GM12874 (cell line): Measurements from ENCODE around the gene CMTM3.

ENCODE experiments used
- TF ChIP-seq, protein P1 (sequence below): IDR thresholded peaks from 2 replicates; pipeline ENCODE4 v1.5.1; 2011; ENCODE audit warnings: low read depth, mild to moderate bottlenecking, control low read depth, low read length, moderate library complexity; ENCODE audit not compliant: insufficient read depth

CMTM3 gene, protein sequence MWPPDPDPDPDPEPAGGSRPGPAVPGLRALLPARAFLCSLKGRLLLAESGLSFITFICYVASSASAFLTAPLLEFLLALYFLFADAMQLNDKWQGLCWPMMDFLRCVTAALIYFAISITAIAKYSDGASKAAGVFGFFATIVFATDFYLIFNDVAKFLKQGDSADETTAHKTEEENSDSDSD

DNA sequence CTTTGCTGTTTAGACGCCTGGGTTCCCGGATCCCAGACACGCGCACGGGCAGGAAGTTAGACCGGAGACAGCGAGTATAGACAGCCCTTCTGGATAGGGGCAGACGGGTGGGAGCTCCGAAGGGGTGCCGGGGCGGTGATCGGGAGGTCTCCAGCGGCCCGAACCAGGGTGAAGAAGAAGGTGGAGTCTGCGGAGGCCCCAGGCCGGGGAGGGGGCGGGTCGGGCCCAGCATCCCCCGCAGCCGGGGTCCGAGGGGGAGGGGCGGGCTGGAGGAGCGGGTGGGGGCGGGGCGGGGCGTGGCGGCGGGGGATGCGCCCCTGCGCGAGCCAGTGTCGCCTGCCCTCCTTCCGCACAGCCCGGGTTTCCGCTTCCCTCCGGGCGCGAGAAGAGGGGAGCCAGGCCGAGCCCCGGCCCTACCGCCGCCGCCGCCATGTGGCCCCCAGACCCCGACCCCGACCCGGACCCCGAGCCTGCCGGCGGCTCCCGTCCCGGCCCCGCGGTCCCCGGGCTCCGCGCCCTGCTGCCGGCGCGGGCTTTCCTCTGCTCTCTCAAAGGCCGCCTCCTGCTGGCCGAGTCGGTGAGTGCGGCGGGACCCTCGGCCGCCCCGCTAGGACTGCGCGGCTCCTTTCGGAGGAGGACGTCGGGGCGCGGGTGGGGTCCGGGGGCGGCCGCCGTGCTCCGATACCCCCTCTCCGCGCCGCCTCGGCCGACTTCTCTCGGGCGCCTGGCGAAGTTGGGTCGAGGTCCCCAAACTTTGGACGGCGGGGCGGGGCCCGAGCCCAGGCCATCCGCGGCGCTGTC, at the start of gene CMTM3:
TSS of gene CMTM3 (plus strand) at position 329 of the 801 bp plus-strand sequence. CDS start at position 431, 102 bp downstream.
- TF ChIP-seq, protein P1, sequence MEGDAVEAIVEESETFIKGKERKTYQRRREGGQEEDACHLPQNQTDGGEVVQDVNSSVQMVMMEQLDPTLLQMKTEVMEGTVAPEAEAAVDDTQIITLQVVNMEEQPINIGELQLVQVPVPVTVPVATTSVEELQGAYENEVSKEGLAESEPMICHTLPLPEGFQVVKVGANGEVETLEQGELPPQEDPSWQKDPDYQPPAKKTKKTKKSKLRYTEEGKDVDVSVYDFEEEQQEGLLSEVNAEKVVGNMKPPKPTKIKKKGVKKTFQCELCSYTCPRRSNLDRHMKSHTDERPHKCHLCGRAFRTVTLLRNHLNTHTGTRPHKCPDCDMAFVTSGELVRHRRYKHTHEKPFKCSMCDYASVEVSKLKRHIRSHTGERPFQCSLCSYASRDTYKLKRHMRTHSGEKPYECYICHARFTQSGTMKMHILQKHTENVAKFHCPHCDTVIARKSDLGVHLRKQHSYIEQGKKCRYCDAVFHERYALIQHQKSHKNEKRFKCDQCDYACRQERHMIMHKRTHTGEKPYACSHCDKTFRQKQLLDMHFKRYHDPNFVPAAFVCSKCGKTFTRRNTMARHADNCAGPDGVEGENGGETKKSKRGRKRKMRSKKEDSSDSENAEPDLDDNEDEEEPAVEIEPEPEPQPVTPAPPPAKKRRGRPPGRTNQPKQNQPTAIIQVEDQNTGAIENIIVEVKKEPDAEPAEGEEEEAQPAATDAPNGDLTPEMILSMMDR: peak; percentile 78

DNA sequence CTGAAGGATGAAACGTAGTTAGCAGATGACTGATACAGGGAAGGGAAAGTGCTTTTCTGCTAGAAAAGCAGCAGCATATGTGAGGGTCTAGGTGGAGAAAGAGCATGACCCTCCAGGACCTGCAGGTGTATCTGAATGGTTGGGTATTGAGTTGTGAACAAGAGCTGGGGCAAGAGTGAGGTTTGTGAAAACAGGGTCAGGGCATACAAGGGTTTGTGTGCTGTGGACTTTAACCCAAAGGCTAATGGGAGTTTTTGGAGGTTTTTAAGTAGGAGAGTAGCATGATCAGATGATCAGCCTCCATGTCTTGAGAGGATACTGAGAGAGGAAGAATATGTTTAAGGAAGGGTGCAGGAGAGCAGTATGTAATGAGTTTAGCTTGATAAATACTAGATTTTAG, 44.4 kb upstream of the CMTM3 start:
- TF ChIP-seq, protein P1: no peak

DNA sequence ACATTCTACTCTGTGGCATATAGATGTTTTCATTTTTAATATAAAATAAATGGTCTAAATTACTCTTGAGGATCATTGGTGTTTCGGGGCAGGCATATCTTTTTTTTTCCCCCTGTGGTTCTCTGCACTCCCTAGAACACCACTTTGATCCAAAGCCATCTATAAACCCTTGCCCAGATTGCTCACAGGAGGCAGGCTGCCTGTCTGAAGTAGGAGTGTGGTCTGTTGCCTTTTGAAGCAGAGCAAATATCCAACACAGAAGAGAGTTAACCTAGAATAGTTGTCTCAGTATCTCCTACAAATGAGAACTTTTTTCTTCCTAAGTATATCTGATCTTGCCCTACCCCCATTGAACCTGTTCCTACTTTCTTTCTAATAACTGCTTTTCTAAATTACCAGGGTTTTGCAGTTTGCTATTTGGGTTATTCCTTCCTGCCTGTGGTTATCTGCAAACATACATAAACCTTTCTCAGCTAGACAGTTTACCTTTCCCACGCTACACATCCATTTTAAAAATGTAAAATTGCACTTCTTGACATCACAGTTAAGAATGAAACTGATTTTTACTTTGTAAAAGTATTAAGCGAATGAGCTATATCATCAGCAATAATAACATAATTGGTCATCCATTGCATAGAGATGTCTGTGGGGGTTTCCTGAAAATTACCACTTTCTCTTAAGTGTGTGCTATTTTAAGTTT, 43.0 kb upstream of the CMTM3 start:
- TF ChIP-seq, protein P1: no peak

DNA sequence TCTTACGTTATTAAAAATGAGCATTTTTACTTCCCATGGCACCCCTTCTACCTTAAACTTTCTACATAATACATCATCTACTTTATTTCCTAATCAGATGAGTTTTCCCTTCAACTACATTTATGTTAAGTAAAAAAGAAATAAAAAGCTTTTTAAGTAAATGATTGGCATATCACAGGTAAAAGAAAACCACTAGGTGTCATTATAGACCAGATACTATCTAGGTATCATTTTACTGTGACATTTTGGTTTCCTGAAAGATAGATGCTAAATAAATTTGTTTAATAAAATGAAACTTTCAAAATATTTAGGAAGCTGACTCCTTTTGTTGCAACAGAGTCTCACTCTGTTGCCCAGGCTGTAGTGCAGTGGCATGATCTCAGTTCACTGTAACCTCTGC, 42.1 kb upstream of the CMTM3 start:
- TF ChIP-seq, protein P1: no peak

DNA sequence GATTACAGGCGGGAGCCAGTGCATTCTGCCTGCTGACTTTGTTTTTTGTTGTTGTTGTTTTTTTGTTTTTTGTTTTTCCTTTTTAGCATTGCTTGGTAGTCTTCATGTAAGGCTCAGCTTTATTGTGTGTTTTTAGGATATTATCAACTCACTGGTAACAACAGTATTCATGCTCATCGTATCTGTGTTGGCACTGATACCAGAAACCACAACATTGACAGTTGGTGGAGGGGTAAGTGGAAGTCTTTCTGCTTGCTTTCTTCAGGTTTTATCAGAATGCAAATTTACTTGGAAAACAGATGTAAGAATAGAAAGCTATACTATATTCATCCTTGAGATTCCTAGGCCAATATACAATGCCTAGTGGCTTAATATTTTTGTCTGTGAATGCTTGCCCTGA, 41.5 kb upstream of the CMTM3 start:
- TF ChIP-seq, protein P1: no peak

DNA sequence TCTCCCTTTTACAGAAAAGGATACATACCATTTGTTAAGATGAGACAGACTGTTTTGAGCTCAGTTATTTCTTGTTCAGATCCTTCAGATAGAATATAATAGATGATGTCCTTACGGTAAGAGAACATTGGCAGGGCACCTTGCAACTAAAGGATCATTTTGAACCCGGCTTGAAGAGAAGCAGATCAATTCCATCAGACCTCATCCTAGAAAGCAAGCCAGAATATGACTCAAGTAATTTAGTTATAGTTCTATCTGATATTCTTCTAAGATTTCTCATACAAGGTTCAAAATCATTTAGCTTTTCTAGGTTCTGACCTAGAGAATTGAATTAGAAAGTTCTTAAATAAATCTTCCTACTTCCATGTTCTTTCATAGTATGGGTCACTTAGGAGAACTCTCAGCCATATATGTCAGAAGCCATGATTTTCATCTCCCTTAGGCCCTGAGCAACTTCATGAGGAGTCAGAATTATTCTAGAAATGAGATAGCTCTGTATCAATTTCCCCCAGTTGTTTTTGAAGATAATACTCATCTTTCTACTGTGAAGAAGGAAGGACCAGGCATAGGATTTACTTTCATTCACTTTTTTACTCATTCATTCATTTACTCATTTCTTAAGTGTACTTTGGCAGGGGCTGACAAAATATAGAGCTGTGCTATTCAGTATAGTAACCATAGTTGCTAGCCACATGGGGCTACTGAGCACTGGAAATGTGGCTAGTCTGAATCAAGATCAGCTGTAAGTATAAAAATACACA, 40.8 kb upstream of the CMTM3 start:
- TF ChIP-seq, protein P1: no peak
